GM18498 (cell line): Measurements from ENCODE around the gene TNFAIP2.
A peak's percentile ranks its signal among the peaks of the same experiment; 100 is the strongest.

Experiments used
- ATAC-seq: cut with Tn5 transposase; IDR thresholded peaks from one replicate; pipeline ENCODE4 v1.9.1; 2021; ENCODE audit warnings: mild to moderate bottlenecking, moderate library complexity; ENCODE audit not compliant: unreplicated experiment

TNFAIP2 gene, protein sequence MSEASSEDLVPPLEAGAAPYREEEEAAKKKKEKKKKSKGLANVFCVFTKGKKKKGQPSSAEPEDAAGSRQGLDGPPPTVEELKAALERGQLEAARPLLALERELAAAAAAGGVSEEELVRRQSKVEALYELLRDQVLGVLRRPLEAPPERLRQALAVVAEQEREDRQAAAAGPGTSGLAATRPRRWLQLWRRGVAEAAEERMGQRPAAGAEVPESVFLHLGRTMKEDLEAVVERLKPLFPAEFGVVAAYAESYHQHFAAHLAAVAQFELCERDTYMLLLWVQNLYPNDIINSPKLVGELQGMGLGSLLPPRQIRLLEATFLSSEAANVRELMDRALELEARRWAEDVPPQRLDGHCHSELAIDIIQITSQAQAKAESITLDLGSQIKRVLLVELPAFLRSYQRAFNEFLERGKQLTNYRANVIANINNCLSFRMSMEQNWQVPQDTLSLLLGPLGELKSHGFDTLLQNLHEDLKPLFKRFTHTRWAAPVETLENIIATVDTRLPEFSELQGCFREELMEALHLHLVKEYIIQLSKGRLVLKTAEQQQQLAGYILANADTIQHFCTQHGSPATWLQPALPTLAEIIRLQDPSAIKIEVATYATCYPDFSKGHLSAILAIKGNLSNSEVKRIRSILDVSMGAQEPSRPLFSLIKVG

DNA sequence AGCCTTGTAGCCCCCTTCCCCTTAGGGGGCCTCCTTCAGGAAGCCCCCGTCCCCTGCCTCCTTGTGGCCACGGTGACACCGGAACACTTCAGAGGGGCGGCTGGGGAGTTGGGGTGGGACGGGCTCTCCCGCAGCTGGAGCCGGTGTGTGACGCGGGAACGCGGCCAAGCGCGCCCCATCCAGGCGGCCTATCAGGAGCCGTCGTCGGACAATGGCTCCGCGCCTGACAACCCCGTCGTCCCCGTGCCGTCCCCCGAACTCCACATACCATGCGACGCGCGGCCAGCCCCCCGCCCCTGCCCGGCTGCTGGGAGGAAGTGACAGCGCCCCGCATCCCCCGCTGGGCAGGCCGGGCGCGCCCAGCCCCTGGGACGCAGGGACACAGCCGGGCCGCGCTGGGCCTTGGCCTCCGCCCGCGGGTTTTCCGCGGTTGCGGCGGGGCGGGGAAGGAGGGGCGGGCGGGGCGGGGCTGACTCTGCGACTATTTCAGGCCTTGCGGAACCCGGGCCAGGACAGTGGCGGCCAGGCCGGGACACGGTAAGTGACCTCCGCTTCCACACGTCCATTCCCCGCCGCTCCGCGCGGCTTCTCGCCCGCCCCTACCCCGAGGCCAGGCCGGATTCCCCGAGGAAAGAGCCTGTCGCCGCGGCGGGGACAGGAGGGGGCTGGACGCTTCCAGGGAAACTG, at the start of gene TNFAIP2:
TSS of gene TNFAIP2 (plus strand) at position 515 of the 687 bp plus-strand sequence. CDS start 2,997 bp downstream, outside the sequence.
- ATAC-seq, result no peak

DNA sequence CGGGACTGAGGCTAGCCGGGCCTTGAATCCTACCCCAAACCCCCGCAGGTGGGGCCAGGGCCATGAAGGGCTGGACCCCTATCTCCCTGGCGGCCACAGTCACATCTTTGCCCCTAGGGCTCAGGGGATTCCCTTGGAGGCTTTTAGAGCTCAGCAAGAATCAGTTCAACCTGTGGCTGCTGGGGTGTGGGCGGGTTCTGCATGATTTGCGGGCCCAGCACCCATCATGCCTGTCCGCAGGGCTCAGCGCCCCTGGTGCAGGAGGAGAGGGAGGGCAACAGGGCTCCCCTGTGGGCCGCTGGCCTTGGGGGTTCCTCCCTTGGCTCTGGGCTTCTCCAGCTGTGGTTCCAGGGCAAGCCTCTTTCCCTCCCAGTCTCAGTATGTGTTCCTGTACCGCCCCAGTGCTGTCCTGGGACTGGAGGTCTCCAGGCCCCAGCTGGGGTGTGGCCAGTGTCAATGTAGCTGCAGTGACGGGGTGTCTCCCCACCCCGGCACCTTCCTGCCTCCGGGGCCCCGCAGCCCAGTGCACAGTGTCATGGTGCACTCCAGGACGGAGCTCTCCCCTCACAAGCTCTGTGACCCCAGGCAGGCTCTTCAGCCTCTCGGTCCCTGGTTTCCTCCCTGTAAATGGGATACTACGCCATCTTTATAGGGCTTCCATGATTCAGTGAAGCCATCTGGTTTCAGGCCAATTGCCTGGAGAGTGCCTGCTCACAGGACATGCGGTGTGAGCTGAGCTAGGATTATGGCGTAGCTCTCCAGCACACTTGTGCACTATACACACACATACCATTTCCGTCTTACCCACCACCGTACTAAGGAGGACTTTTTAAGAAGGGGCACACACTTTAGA, 49.2 kb upstream of the TNFAIP2 start:
- ATAC-seq, result no peak

DNA sequence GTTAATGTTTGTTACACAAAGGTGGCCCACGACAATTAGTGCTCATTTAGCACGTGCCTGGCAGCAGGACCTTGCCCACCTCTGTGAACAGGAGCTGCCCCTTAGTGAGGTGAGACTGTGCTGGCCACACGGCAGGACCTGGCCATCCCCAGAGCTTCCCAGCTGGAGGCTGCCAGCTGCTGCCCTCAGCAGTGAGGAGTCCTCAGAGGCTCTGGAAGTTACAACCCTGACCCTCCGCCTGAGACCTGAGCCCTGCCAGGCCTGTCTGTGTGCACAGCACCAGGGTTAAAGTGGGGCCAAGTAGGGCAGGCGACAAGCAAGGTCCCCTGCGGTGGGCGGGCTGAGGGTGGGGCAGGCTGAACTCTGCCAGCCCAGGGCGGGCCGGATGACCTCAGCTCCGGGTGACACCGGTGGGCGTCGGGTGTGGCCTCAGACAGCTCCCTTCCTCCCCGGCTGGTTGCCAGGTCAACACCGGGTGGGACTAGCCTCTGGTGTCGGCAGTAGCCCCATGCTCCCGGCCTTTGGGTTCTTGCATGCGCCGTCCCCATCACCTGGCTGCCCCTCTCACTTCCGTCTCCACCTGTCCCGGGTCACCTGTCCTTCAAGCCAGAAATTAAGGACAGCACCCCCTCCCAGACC, 48.4 kb upstream of the TNFAIP2 start:
- peak; percentile 7 for ATAC-seq

DNA sequence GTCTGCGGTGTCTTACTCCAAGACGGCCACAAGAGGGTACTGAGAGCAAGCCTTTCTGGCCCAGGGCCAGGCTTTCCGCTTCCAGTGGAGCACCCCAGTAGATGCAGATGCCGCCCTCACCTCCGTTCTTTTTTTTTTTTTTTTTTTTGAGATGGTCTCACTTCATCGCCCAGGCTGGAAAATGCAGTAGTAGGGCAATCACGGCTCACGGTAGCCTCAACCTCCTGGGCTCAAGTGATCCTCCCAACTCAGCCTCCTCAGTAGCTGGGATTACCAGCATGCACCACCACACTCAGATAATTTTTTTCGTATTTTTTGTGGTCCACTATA, 44.9 kb upstream of the TNFAIP2 start:
- peak; percentile 54 for ATAC-seq

DNA sequence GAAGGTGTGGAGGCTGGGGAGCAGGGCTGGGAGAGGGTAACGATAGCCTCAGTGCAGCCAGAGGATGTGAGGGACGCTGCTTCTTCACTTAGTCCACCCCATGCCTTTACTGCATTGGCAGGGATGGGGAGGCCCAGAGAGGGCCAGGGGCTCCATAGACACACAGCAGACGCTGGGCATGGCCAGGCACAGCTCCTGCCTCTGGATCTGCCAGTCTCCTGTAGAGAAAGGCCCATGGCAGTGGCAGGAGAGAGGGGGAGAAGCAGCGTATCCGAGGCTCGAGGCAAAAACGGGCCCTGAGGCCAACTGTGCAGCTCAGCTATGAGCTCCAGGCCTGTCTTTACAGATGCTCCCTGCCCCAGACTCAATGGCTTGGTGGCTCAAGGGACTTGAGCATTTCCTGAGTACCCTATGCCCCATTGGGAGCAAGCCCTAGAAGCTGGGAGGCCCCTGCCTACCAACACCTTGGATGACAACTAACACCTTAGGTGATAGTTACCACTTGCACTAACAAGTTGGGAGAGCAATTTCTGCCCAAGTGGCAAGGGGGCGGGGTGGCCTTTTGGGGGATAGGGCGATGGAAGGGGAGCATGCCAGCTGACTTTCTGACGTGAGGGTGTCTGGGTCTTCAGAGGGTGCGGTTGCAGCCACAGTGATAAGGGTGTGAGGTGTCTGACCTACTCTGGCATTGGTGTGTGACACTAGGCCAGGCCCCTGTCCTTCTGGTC, 44.2 kb upstream of the TNFAIP2 start:
- ATAC-seq, result no peak

DNA sequence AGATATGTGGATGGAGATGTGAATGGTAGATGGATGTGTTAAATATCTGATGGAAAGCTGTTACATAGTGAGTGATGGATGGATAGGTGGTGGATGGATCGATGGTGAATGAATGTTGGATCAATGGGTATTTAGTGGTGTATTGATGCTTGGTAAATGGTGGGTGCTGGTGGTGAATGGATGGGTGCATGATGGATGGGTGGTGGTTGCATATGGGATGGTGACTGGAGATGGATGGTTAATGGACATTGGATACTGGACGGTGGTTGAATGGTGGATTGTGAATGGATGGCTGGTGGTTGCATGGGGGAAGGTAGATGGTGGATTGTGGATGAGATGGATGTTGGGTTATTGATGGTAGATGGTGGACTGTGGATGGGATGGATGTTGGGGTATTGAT, 41.3 kb upstream of the TNFAIP2 start:
- ATAC-seq, result no peak

DNA sequence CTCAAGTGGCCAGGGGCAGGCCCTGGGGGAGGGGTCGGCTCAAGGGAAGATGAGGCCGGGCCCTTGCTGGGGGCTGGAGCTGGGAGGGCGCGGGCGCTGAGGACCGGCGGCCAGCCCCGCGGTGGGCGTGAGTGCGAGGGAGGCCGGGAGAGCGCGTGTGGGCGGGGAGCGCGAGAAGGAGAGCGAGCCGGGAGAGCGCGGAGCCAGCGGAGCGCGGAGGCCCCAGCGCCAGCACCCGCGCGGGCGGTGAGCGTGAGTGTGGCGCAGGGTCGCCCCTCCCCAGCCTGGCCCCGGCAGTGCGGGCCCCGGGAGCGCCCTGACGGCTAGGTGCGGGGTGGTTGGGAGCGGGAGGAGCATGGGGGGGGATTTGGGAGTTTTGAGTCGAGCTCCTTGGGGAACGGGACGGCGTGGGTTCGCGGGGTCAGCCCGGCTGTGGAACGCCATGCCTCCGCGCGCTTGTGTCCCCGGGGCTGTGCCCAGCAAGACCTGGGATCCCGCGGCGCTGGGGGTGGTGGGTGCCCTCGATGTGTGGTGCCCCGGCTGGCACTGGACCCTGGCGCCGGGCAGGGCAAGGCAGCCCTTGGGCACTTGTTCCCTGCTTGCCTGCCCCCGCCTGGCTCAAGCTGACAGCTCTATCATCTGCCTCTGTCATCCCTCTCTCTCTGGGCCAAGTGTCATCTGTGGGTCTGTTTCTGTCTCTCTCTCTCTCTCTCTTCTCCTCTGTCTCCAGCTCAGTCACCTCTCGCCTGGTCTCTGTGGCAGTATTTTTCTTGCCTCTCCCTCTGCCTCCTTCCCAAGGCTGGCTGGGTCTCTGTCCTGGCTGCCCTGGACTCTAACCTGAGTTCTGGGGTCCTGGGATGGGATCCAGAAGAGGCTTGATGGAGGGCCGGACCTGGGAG, 39.0 kb upstream of the TNFAIP2 start, which contains the start of gene LBHD2:
TSS of gene LBHD2 (plus strand) at position 190 of the 899 bp plus-strand sequence. CDS start 1,803 bp downstream, outside the sequence.
- no peak for ATAC-seq

DNA sequence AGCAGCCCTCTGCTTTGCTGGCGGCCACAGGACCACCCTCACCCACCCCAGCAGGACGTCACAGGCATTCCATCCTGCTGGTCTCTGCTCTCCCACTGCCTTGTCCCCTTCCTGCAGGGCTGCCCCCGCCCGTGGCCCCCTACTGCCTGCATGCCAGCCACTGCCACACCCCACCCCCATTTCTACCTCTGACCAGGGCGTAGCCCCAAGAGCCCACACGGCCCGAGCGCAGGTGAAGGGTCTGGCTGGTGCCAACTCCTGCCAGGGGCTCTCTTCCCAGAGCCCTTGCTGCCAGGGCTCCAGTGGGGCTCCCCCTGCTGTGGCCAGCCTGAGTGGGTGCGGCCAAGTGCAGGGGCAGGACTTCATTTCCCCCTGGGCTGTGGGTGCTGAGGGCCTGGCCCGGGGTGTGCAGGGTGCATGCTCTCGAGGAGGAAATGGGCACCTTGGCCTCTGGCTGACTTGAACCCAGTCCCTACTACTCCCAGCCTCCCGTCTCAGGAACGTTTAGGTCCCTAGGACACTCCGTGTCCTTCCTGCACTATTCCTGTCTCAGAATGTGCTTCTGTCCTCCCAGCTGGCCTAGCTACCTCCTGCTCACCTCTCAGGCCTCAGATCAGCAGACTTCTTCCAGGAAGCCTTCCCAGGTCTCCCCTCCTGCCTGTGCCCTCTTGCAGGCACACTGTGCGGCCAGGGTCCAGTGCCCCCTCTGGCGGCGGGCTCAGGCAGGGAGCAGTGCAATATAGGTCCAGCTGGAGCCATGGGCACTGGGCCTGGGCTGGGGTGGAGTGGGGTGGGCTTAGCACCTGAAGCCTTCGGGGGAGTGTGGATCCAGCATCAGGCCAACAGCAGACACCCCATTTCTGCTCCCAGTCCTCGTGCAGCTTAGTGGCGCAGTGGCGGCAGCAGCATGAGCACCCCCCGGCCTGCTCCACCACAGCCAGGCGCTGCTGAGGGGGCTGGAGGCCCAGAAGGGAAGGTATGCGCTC, 37.9 kb upstream of the TNFAIP2 start:
- ATAC-seq, result no peak

DNA sequence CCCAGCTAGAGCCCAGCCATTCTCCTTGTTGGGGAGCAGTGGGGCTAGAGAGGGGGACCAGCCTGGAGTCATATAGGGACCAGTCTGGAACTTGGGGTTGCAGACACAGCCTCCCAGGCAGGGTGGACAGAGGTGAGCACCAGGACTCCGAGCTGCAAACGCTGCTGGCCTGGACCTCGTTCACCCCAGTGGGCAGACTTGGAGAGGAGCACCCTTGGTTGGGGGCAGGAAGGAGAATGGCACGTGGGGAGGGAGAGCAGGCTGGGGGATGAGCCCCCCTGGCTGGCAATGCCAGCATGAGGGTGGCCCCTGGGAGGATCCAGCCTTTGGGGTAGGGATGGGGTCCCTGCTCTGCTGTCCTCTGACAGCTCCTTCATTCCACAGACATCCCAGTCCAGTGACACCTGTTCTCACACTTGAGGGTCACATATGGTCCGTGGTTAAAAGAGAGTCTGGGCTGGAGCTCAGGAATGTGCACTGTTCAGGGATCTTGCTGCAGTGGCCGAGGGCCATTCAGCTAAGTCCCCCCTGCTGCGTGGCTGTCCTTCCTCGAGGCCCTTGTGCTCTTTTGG, 36.4 kb upstream of the TNFAIP2 start:
- ATAC-seq, result no peak

DNA sequence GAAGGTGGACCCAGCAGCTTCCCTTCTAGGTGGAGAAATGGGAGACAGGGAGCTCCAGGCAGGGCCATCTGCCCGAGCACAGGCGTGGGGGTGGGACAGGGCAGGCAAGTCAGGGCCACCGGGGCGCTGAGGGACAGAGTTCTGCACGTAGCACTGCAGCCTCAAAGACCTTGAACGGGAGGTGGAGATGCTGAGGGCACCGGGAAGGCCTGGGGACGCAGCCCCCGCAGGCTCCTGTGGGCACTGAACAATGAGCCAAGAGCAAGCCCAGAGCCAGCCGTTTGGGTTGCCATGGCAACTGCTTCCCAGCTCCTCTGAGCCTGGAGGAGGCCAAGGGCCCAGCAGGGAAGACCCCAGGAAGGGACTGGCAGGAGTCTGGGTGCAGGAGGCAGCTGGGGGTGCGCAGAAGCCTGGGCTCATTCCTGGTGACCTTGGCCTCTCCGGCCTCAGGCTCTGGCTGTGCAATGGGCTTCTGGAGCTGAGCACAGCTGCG, 35.9 kb upstream of the TNFAIP2 start:
- ATAC-seq, result no peak

DNA sequence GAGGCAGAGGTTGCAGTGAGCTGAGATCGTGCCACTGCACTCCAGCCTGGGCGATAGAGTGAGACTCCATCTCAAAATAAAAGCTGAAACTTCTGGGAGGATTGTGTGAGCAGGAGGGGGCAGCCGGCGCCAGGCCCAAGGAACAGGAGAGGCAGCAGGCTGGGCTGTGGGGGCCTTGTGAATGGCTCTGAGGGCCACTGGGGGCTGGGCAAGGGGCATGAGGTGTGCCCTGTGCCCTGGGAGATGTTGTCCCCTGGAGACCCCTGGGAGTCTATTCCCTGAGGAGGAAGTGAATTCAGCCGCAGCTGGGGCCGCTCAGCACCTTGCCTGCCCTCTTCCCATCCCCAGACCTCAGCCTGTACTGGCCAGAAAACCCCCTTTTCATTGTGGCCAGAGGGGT, 34.3 kb upstream of the TNFAIP2 start:
- ATAC-seq, result no peak

DNA sequence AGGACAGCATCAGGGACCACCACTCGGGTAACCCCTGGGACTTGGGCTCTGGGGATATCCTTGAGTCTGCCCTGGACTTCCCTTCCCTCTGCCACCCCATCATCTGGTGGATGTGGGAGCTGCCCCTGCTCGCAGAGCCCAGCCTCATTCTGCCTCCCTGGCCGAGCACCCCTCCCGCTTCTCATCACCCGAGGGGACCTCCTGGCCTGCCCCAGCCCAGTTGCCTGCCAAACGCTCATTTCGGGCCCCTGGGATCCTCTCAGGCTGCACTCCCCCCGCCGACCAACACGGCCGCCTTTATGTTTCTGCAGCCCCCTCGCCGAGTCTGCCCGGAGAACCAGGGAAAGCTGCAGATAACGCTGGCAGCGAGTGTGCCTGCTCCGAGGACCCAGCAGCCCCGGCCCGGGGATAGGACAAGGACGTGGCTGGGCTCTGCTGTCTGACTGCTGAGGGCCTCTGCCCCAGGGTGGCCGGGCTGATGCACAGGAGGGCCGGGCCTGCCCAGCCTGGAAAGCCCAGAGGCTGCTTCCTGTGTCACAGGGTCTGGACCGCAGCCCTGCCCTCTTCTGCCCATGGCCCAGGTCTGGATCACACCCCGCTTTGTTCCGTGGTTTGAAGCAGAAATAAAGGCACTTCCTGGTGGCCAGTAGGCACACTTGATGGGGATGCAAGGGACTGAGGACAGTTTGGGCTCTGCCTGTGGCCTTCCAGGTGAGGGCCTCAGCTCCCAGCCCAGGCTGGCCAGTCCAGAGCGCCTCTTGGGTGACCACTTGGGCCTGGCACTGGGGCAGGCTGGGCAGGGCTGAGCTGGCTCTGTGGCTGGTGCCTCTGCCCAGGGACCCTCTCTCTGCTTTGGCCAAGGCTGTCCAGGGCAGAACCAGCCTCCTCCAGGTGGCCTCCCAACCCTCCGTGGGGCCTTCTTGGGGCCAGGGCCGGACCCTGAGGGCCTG, 33.6 kb upstream of the TNFAIP2 start:
- ATAC-seq, result no peak

DNA sequence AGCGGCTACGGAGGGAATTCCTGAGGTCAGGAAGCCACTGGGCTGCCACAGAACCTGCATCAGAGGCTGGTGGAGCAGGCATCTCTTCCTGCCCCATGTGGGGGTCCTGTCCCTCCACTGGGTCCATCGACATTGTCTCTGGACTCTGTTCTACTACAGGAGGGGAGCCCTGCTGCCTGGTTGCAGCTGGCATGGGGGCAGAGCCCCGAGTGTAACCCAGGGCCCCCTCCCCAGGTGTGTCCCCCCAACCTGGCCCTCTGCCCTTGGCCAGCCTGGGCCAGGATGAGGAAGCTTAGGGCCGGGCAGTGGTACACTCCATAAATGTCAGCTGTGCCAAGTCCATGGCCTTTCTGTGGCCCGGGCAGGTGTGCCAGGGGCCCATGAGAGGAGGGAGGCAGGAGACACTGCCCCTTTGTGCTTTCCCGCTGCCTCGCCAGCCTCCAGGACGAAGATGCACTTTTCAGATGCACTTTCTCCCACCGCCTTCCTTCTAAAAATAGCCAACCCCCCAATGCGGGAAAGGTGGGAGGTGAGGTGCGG, 32.7 kb upstream of the TNFAIP2 start:
- ATAC-seq, result no peak

DNA sequence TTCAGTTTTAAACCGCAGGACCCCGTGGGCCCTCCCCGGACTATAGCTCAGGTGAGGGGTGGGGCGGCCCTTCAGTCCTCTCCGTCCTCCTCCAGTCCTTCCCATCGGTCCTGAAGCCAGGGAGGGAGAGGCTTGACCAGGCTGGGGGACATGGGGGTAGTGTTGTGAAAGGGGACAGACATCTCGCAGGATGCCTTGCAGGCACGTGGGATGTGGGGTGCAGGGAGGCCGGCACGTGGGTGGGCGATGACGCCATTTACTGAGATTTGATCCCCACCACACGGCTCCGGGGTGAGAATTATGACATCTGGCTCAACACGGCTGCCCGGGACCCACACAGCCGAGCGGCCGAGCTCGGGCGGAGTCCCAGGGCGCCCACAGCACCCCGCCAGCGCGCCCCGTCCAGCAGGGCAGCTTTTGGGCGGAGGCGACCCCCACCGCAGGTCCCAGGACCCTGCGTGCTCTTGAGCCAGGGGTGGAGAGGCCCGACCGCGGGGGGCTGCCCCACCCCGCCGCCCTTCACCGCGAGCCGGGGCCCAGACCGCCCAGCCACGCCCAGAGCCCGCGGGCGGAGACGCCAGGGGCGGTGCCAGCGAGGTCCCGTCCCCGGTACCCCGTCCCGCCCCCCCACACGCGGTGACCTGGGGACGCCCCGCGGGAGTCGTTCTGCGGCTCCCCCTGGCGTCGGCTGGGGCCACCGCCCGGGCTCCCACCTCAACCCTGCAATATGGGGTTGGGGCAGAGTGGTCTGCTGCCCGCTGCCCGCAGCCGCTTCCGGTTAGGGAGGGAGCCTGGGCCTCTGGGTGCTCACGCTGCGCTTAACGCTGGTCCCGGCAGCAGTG, 32.0 kb upstream of the TNFAIP2 start:
- peak; percentile 74 for ATAC-seq

DNA sequence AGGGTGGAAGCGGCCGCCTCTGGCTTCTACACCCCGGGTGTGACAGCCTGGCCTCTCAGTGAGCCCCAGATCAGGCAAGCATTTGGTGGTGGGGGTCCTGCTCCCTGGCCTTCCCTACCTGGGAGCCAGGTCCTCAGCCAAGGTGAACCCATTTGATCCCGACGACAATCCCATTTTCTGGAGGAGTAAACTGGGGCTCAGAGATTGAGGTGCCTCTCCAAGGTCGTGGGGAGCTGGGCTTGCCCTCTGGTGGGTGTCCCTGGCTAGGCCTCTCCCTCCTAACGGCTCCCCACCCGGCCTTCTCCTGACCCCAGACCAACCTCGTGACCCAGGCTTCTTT, 31.4 kb upstream of the TNFAIP2 start:
- ATAC-seq, result no peak
